Caco-2 (cell line): Measurements from ENCODE around the gene BSCL2. TPM values are rescaled to one million over a fixed set of nuclear protein-coding genes. Genes with fewer than 3 reads are reported as not detected.

ENCODE experiments used
- BruUV-seq: library from RNA; stranded (reverse); fragments of 400-500 nt; replicated peaks from 2 replicates; lab custom pipeline; 2021; lab: Mats Ljungman, UMichigan
- CTCF ChIA-PET: fragments of 300-600 bp; sonication (Branson Sonifier 250); formaldehyde crosslinking; loops from one replicate; lab custom pipeline; 2022; ENCODE audit warnings: antibody characterized with exemption; lab: Charles Lee
- POLR2A ChIA-PET: fragments of 300-600 bp; sonication (Branson Sonifier 250); formaldehyde crosslinking; loops from one replicate; lab custom pipeline; 2022; ENCODE audit warnings: antibody characterized with exemption; lab: Charles Lee
- DNase-seq, 2 experiments: peaks; one replicate each; pipeline versions ENCODE4 v3.0.0 to v3.0.0-alpha.2; 2020 to 2022
- H3K27me3 ChIP-seq: replicated peaks from 2 replicates; pipeline ENCODE4 v1.6.0; 2011; ENCODE audit warnings: low read length; ENCODE audit not compliant: control insufficient read depth, insufficient read depth
- H3K36me3 ChIP-seq: 2 replicates; pipeline ENCODE4 v1.5.1; 2011; ENCODE audit warnings: low read length; ENCODE audit not compliant: control insufficient read depth, insufficient read depth
- H3K4me1 ChIP-seq: fragments of 250-450 bp; sonication (Bioruptor Pico); 2 replicates; pipeline ENCODE4 v1.5.1; 2020; ENCODE audit warnings: mild to moderate bottlenecking
- H3K4me3 ChIP-seq: 2 replicates; pipeline ENCODE4 v1.5.1; 2011; ENCODE audit warnings: low read depth, mild to moderate bottlenecking, control low read depth, low read length
- H3K9me3 ChIP-seq: fragments of 250-450 bp; sonication (Bioruptor Pico); 2 replicates; pipeline ENCODE4 v1.5.1; 2020; ENCODE audit warnings: mild to moderate bottlenecking, moderate library complexity
- H3K27ac Mint-ChIP-seq: one replicate; pipeline ENCODE4 v1.8.0; 2022; ENCODE audit warnings: mixed read lengths; ENCODE audit not compliant: unreplicated experiment
- H3K27me3 Mint-ChIP-seq: one replicate; pipeline ENCODE4 v1.8.0; 2022; ENCODE audit warnings: mixed read lengths; ENCODE audit not compliant: insufficient read depth, unreplicated experiment
- H3K36me3 Mint-ChIP-seq: one replicate; pipeline ENCODE4 v1.8.0; 2022; ENCODE audit warnings: mild to moderate bottlenecking, mixed read lengths; ENCODE audit not compliant: insufficient read depth, unreplicated experiment
- H3K4me1 Mint-ChIP-seq: one replicate; pipeline ENCODE4 v1.8.0; 2022; ENCODE audit warnings: low read depth, mixed read lengths; ENCODE audit not compliant: unreplicated experiment
- H3K4me3 Mint-ChIP-seq: one replicate; pipeline ENCODE4 v1.8.0; 2022; ENCODE audit warnings: mild to moderate bottlenecking, moderate library complexity, mixed read lengths; ENCODE audit not compliant: unreplicated experiment
- H3K9me3 Mint-ChIP-seq: one replicate; pipeline ENCODE4 v1.8.0; 2022; ENCODE audit warnings: mixed read lengths; ENCODE audit not compliant: unreplicated experiment
- CTCF ChIP-seq, 2 experiments: fragments of 200-600 bp in 1 of 2; IDR thresholded peaks; 1 replicate in 1 of 2; 2 replicates in 1 of 2; pipeline versions ENCODE4 v1.5.1 to v1.8.0; 2011 to 2022; ENCODE audit warnings: antibody characterized with exemption in 1 of 2, control low read depth in 1 of 2, inconsistent platforms in 1 of 2, low read depth in 1 of 2, low read length in 1 of 2, mild to moderate bottlenecking in 1 of 2, moderate library complexity in 1 of 2; ENCODE audit not compliant: insufficient read depth in 1 of 2, severe bottlenecking in 1 of 2, unreplicated experiment in 1 of 2
- intact Hi-C: fragments of 100-400 bp; cut with micrococcal nuclease; formaldehyde crosslinking; loops from one replicate; pipeline ENCODE4 v1.10.0; 2022; ENCODE audit not compliant: unreplicated experiment
- total RNA-seq: library from RNA; stranded (reverse); gene quantifications from 2 replicates; pipeline ENCODE4 v1.2.3, GENCODE V29; 2022

BSCL2 gene
- total RNA-seq, 1 experiment from 2014 or later, result 39.2 TPM

- no peak for TF ChIP-seq CTCF (IDR thresholded peaks at IDR 0.05; ENCODE audit: insufficient read depth in 1 of 2, low read depth in 1 of 2, low read length in 1 of 2, severe bottlenecking in 1 of 2, unreplicated experiment in 1 of 2)
- Histone ChIP-seq H3K9me3 (no peaks in the 10 kb centered on the region), H3K4me3 (peak within 1 kb of the TSS; percentile 94), H3K36me3 (no peaks in the 10 kb centered on the region), H3K4me1 (peaks cover 20% of the 10 kb centered on the region), H3K27me3 (no peaks in the 10 kb centered on the region)
- Mint-ChIP-seq H3K27ac (peak within 1 kb of the TSS; percentile 98), H3K4me1 (peaks cover 25% of the 10 kb centered on the region), H3K27me3 (no peaks in the 10 kb centered on the region), H3K36me3 (peaks cover 87% of the 10 kb centered on the region), H3K4me3 (peak within 1 kb of the TSS; percentile 99), H3K9me3 (no peaks in the 10 kb centered on the region)
- ChIA-PET CTCF (interaction anchor here (0.7 to 4.0 kb wide), 8 partner anchors 21 to 167 kb away, joined by 3 to 21 read pairs (median 4); partner anchors contain the start of genes EEF1G, POLR2G, TMEM179B and ZBTB3), POLR2A (interaction anchor here (0.5 to 4.8 kb wide), 29 partner anchors 9 to 1303 kb away, joined by 3 to 71 read pairs (median 8); partner anchors contain the start of genes B3GAT3, BSCL2, C11orf98 and CSKMT)
- no TSS peak for BruUV-seq
- peak; percentile 99 for DNase-seq
- intact Hi-C loops, result loop anchor here (2.0 to 10.0 kb wide), 2 partner anchors 15 to 127 kb away; no protein-coding TSS in a partner anchor
Measured at GRCh38 chr11:62727165-62727871, 20.1 kb upstream of the BSCL2 start, which contains the start of gene HNRNPUL2. HNRNPUL2 (minus strand) TSS chr11:62727457; CDS start chr11:62727156, 301 bp downstream.

GRCh38 chr11:62726915-62727164 is 19.6 kb upstream of the BSCL2 start:
- H3K36me3 Mint-ChIP-seq, result peaks cover 88% of the 10 kb centered on the region
- CTCF ChIA-PET, result interaction anchor here (0.8 to 4.0 kb wide), 6 partner anchors 27 to 166 kb away, joined by 3 to 21 read pairs (median 4); partner anchors contain the start of genes EEF1G, POLR2G, TMEM179B and ZBTB3
- intact Hi-C loops, result loop anchor here (2.0 to 10.0 kb wide), 2 partner anchors 14 to 128 kb away; no protein-coding TSS in a partner anchor

More at GRCh38 chr11:62726915-62727164, 19.6 kb upstream of the BSCL2 start:
- no peaks in the 10 kb centered on the region for H3K27me3 Mint-ChIP-seq
- no peaks in the 10 kb centered on the region for H3K27me3 ChIP-seq
- no peak for TF ChIP-seq CTCF (IDR thresholded peaks at IDR 0.05; ENCODE audit: insufficient read depth in 1 of 2, low read depth in 1 of 2, low read length in 1 of 2, severe bottlenecking in 1 of 2, unreplicated experiment in 1 of 2)
- POLR2A ChIA-PET, result interaction anchor here (0.5 to 4.8 kb wide), 25 partner anchors 9 to 1304 kb away, joined by 3 to 71 read pairs (median 8); partner anchors contain the start of genes BSCL2, C11orf98, CSKMT and EEF1G
- peak overlapping the region; percentile 99 for H3K4me3 Mint-ChIP-seq
- no peak for DNase-seq
- H3K36me3 ChIP-seq, result 0 out of 2 replicates have a peak, but pooled peaks cover 1% of the 10 kb centered on the region
- peaks cover 25% of the 10 kb centered on the region for H3K4me1 ChIP-seq
- no TSS peak for BruUV-seq
- peaks cover 30% of the 10 kb centered on the region for H3K4me1 Mint-ChIP-seq
- peak overlapping the region; percentile 94 for H3K4me3 ChIP-seq
- no peaks in the 10 kb centered on the region for H3K9me3 Mint-ChIP-seq
- H3K27ac Mint-ChIP-seq, result peak overlapping the region; percentile 98
- no peaks in the 10 kb centered on the region for H3K9me3 ChIP-seq
